Subcutaneous adipose tissue (tissue), 4 donors: Measurements from ENCODE around the gene TBPL2. TPM values are rescaled to one million over a fixed set of nuclear protein-coding genes. Genes with fewer than 3 reads are reported as not detected.

Experiments used
- total RNA-seq, 4 donors: library from RNA; depleted of rRNA; stranded (reverse); fragments of >200 nt; gene quantifications; one replicate each; pipeline ENCODE4 v1.1.0, GENCODE V29; 2016
- TF ChIP-seq, protein P1 (sequence below): fragments of 450-650 bp; IDR thresholded peaks from one replicate; pipeline ENCODE4 v1.5.1; 2016; ENCODE audit warnings: low read depth, mild to moderate bottlenecking, control low read depth, antibody characterized with exemption, moderate library complexity

The TBPL2 gene
- not detected for total RNA-seq

DNA sequence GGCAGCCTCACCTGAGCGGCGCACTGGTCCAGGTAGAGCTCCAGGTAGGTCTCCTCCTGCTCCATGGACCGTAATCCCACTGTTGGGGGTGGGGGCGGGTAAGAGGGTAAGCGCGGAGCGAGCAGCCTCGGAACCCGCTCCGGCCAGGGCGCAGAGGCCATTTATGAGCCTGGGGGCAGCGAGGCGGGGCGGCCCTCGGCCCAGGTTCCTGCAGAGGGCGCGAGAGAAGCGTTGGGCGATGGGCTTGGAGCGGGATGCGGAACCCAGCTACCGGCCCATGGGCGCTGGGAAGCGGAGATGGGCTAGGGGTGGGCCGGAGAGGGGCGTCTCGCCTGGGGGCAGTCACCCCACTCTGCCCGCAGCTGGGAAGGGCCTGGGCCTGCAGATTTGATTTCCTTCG, at the start of gene TBPL2:
Gene TBPL2 (minus strand): TSS at position 232 of the 400 bp plus-strand sequence. CDS start 167 bp downstream, at position 65.
- TF ChIP-seq, protein P1, sequence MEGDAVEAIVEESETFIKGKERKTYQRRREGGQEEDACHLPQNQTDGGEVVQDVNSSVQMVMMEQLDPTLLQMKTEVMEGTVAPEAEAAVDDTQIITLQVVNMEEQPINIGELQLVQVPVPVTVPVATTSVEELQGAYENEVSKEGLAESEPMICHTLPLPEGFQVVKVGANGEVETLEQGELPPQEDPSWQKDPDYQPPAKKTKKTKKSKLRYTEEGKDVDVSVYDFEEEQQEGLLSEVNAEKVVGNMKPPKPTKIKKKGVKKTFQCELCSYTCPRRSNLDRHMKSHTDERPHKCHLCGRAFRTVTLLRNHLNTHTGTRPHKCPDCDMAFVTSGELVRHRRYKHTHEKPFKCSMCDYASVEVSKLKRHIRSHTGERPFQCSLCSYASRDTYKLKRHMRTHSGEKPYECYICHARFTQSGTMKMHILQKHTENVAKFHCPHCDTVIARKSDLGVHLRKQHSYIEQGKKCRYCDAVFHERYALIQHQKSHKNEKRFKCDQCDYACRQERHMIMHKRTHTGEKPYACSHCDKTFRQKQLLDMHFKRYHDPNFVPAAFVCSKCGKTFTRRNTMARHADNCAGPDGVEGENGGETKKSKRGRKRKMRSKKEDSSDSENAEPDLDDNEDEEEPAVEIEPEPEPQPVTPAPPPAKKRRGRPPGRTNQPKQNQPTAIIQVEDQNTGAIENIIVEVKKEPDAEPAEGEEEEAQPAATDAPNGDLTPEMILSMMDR = no peak

DNA sequence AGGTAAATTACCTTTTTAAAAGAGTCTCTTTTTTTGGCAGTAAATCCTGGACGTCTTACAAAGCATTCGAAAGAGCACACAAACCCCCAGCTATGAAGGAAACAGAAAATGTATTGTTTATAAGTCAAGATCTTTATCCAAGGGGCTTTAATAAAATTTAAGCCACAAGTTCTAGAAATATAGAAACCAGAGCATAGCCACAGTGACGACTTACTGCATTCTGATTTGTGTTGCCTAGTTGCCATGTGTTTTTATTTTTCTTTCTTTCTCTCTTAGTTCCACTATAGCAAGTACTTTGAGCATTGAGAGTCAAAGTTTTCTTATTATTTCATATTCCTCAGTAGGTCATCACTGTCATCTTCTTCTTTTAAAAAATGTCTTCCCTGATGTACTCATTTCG, 47.8 kb upstream of the TBPL2 start:
- TF ChIP-seq, protein P1 = no peak

DNA sequence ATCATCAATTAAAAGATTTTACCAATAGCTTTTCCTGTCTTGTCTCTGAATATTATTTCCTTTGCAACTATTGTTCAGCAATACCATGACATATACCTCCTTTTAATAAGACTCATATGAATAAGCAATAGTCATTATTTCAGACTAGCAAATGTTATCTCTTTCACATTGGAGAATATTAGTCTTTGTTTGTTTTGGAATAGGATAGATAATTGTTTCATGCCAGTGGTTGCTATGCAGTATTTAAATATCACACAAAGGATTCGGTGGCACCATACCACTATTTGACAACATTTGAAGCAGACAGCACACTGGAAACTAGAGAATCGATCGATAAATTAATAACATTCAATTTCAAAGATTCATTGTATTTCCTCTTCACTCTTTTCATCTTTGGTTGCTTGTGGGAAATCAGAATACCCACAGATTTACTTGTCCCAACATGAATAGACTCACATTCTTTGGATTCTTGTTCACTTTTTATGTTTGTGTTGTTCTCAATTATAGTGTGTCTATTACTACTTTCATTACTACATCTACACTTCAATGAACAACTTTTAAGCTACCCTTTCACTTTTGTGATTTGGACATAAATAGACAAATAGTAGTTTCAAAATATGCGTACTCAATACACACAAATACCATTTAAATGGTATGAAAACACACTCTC, 42.7 kb upstream of the TBPL2 start:
- TF ChIP-seq, protein P1 = no peak

DNA sequence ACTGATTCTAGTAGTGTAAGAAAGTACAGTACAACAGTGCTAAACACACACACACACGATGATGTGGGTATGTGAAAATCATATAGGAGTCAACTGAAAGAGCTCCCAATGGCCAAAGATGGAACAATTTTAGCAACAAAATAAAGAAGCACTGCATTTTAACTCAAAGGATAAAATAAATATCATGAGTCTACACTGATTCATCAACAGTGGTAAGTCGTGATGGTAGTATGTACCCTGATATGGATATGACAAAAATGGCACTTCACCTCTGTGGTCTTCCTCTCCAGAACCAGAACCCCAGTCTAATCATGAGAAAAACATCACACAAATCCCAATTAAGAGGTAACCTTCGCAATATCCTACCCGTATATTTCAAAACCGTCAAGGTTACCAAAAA, 41.4 kb upstream of the TBPL2 start:
- TF ChIP-seq, protein P1 = no peak

DNA sequence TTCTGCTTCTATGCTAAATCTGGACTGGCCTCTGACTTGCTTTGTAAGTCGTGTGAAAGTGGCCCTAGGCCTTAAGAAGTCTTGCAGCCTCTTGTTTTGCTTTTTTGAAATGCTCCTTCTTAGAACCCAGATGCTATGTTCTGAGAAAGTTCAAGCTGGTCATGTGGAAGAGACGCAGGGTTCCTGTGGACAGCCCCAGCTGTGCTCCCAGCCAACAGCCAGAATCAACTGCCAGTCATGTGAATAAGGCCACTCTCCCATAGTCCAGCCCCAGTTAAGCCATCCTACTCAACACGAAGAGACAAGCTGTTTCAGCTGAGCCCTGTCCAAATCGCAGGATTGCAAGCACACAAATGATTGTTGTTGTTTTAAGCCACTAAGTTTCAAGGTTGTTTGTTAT, 37.3 kb upstream of the TBPL2 start:
- TF ChIP-seq, protein P1 = no peak

DNA sequence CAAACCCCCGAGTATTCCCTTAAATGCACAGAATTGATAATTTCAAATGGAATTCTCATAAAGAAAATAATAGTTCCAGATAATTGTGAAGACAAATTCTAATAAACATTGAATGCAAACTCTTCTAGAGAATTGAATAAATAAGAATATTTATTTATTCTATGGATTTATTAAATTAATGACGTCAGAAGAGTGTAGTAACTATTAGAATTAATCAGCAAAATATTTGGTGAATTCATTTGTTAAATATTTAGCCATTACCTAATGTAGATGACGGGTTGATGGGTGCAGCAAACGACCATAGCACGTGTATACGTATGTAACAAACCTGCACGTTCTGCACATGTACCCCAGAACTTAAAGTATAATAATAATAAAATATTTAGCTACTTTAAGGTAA, 33.4 kb upstream of the TBPL2 start:
- TF ChIP-seq, protein P1 = no peak

DNA sequence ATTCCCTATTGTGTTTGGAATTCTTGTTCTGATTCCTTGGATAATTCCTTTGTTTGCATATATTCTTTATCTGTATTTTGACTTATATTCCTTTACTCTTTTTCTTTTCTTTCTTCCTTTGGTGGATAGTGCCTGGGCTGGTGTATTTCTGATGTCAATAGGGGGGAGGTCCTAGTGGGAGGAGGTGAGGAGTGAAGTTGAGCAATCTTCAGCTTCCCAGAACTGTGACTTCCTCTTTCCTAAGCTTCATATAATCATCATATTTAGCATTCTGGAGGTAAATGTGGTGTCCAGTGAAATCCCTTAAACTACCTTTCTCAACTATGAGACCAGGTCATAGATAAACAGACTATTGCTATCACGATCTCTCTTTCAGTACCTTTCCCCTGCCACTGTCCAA, 29.6 kb upstream of the TBPL2 start:
- TF ChIP-seq, protein P1 = no peak
